Glomerular visceral epithelial cell (primary cell): ENCODE measurements around the gene ZSCAN2.
A peak's percentile ranks its signal among the peaks of the same experiment; 100 is the strongest.
"Not testable (repeated sequence)": the region's sequence is repeated elsewhere in the genome, so short reads cannot be mapped to it uniquely, and the experiment has no call there.

Experiments
- DNase-seq: peaks from one replicate; pipeline ENCODE4 v3.0.0-alpha.2; 2016; ENCODE audit errors: extremely low spot score

Gene ZSCAN2

GRCh38 chr15:84638103-84638502, 37.3 kb downstream of the ZSCAN2 start:
- DNase-seq, result peak; percentile 25

- not testable (repeated sequence) for DNase-seq
Measured at GRCh38 chr15:84641871-84642270, 41.1 kb downstream of the ZSCAN2 start.

- DNase-seq, result not testable (repeated sequence)
Measured at GRCh38 chr15:84642640-84643039, 41.8 kb downstream of the ZSCAN2 start.

- DNase-seq, result no peak
Measured at GRCh38 chr15:84643838-84644237, 43.0 kb downstream of the ZSCAN2 start.

GRCh38 chr15:84645496-84645895, 44.7 kb downstream of the ZSCAN2 start:
- DNase-seq, result no peak

- DNase-seq, result no peak
Measured at GRCh38 chr15:84645997-84646396, 45.2 kb downstream of the ZSCAN2 start.

- no peak for DNase-seq
Measured at GRCh38 chr15:84647726-84648125, 46.9 kb downstream of the ZSCAN2 start.

GRCh38 chr15:84648539-84648938, 47.7 kb downstream of the ZSCAN2 start:
- DNase-seq, result no peak

GRCh38 chr15:84649706-84650105, 48.9 kb downstream of the ZSCAN2 start:
- no peak for DNase-seq

- no peak for DNase-seq
Measured at GRCh38 chr15:84653584-84653909, 52.7 kb downstream of the ZSCAN2 start.

GRCh38 chr15:84653910-84654688, 53.3 kb downstream of the ZSCAN2 start, which contains the start of gene WDR73:
Gene WDR73 (minus strand): TSS chr15:84654283. CDS start chr15:84654274, 9 bp downstream.
- peak; percentile 95 for DNase-seq

- DNase-seq, result peak; percentile 85
Measured at GRCh38 chr15:84654689-84655453, 54.1 kb downstream of the ZSCAN2 start.

GRCh38 chr15:84656972-84657371, 56.2 kb downstream of the ZSCAN2 start:
- DNase-seq, result no peak

- DNase-seq, result no peak
Measured at GRCh38 chr15:84657748-84658079, 56.9 kb downstream of the ZSCAN2 start.

- peak; percentile 82 for DNase-seq
Measured at GRCh38 chr15:84658080-84658787, 57.4 kb downstream of the ZSCAN2 start, which contains the start of gene NMB. Gene NMB (minus strand): TSS chr15:84658199. CDS start chr15:84658152, 47 bp downstream.

- no peak for DNase-seq
Measured at GRCh38 chr15:84658788-84659411, 58.1 kb downstream of the ZSCAN2 start.

- no peak for DNase-seq
Measured at GRCh38 chr15:84659904-84660781, 59.3 kb downstream of the ZSCAN2 start.

GRCh38 chr15:84661001-84661400, 60.2 kb downstream of the ZSCAN2 start:
- DNase-seq, result no peak

GRCh38 chr15:84666373-84666772, 65.6 kb downstream of the ZSCAN2 start:
- DNase-seq, result no peak

GRCh38 chr15:84668221-84668982, 67.6 kb downstream of the ZSCAN2 start:
- no peak for DNase-seq
